Esophagus squamous epithelium (tissue), 5 donors: ENCODE results near the gene TAS1R2. TPM values are rescaled to one million over a fixed set of nuclear protein-coding genes. Genes with fewer than 3 reads are reported as not detected.

Source experiments
- DNase-seq: peaks from one replicate; lab custom pipeline; 2025; lab: John Stamatoyannopoulos, UW
- H3K27ac ChIP-seq, 4 donors: fragments of 200-600 bp; sonication (generic); one replicate each; pipeline ENCODE4 v1.5.1; 2016 to 2019; ENCODE audit warnings: mild to moderate bottlenecking in 1 of 4
- H3K27me3 ChIP-seq, 4 donors: fragments of 200-600 bp; sonication (generic); 1 replicate in 3 of 4; 2 replicates in 1 of 4; pipeline versions ENCODE4 v1.5.1 to v1.6.0; 2017 to 2021; ENCODE audit warnings: antibody characterized with exemption in 1 of 4
- H3K36me3 ChIP-seq, 3 donors: fragments of 200-600 bp; sonication (generic); one replicate each; pipeline ENCODE4 v1.5.1; 2016 to 2019
- H3K4me1 ChIP-seq, 3 donors: fragments of 200-600 bp; sonication (generic); one replicate each; pipeline ENCODE4 v1.5.1; 2017 to 2019
- H3K4me3 ChIP-seq, 4 donors: fragments of 200-600 bp; sonication (generic); 1 replicate in 3 of 4; 2 replicates in 1 of 4; pipeline ENCODE4 v1.5.1; 2016 to 2019; ENCODE audit warnings: mild to moderate bottlenecking in 2 of 4, moderate library complexity in 1 of 4
- H3K9me3 ChIP-seq, 3 donors: fragments of 200-600 bp; sonication (generic); one replicate each; pipeline ENCODE4 v1.5.1; 2016 to 2019
- CTCF ChIP-seq, 6 experiments: fragments of 450-650 bp in 4 of 6; fragments of 200-600 bp in 2 of 6; sonication (generic) in 2 of 6; IDR thresholded peaks; one replicate each; pipeline ENCODE4 v1.5.1; 2016 to 2019; ENCODE audit warnings: antibody characterized with exemption in 6 of 6, mild to moderate bottlenecking in 4 of 6, moderate library complexity in 4 of 6
- POLR2A ChIP-seq, 4 donors: fragments of 450-650 bp; IDR thresholded peaks; one replicate each; pipeline ENCODE4 v1.6.1; 2017; ENCODE audit warnings: antibody characterized with exemption in 4 of 4, mild to moderate bottlenecking in 4 of 4, moderate library complexity in 3 of 4
- WGBS, 2 donors: methylation state at CpG; one replicate each; pipeline ENCODE4 v1.1.5; 2018; 5-methylcytosine and 5-hydroxymethylcytosine counted together
- intact Hi-C: fragments of 100-400 bp; cut with DNase I; formaldehyde crosslinking; loops from one replicate; pipeline ENCODE4 v1.15.0; 2022
- total RNA-seq, 4 donors: library from RNA; depleted of rRNA; stranded (reverse); fragments of >200 nt; gene quantifications; one replicate each; pipeline ENCODE4 v1.1.0, GENCODE V29; 2016
- donor health status: DM: yes; HTN: yes; CAD: no.

The TAS1R2 gene
- total RNA-seq, 4 donors from 2014 or later = not detected

- TF ChIP-seq CTCF (IDR thresholded peaks at IDR 0.05) (no peak), POLR2A (IDR thresholded peaks at IDR 0.05) (no peak)
- Histone ChIP-seq H3K4me1 (peaks cover 0 to 4% (median 0%) of the 10 kb centered on the region in 3 donors), H3K36me3 (peaks cover 0 to 42% (median 0%) of the 10 kb centered on the region in 3 donors), H3K4me3 (no peak overlapping the region), H3K27ac (no peak overlapping the region), H3K27me3 (peaks cover 0 to 31% (median 0%) of the 10 kb centered on the region in 4 donors), H3K9me3 (no peaks in the 10 kb centered on the region)
- no peak for DNase-seq
- 57 to 68% methylated on average over 7 to 8 of the region's 9 CpGs for WGBS, 2 donors
- intact Hi-C loops = no loop called here
Measured at GRCh38 chr1:18869847-18870594, 10.6 kb upstream of the TAS1R2 start.

GRCh38 chr1:18868801-18869424 is 9.5 kb upstream of the TAS1R2 start:
- intact Hi-C loops = no loop called here
- peaks cover 0 to 31% (median 0%) of the 10 kb centered on the region in 3 donors for H3K36me3 ChIP-seq
- WGBS, 2 donors = 56 to 60% methylated on average over 3 to 8 of the region's 12 CpGs
- H3K9me3 ChIP-seq = no peaks in the 10 kb centered on the region
- H3K27me3 ChIP-seq = peaks cover 0 to 36% (median 0%) of the 10 kb centered on the region in 4 donors
- H3K4me1 ChIP-seq = no peaks in the 10 kb centered on the region
- DNase-seq = no peak
- H3K4me3 ChIP-seq = no peak overlapping the region
- H3K27ac ChIP-seq = no peak overlapping the region
- TF ChIP-seq POLR2A (IDR thresholded peaks at IDR 0.05) (no peak), CTCF (IDR thresholded peaks at IDR 0.05) (no peak)

GRCh38 chr1:18868354-18868753 is 8.9 kb upstream of the TAS1R2 start:
- H3K4me3 ChIP-seq = no peak overlapping the region
- H3K27ac ChIP-seq = no peak overlapping the region
- no peaks in the 10 kb centered on the region for H3K9me3 ChIP-seq
- no peak for DNase-seq
- intact Hi-C loops = no loop called here
- H3K4me1 ChIP-seq = no peaks in the 10 kb centered on the region
- H3K27me3 ChIP-seq = peaks cover 0 to 36% (median 0%) of the 10 kb centered on the region in 4 donors
- WGBS, 2 donors = 64 to 72% methylated on average over 3 to 5 of the region's 5 CpGs
- TF ChIP-seq POLR2A (IDR thresholded peaks at IDR 0.05) (no peak), CTCF (IDR thresholded peaks at IDR 0.05) (no peak)
- H3K36me3 ChIP-seq = peaks cover 0 to 26% (median 0%) of the 10 kb centered on the region in 3 donors

GRCh38 chr1:18866846-18867245 is 7.4 kb upstream of the TAS1R2 start:
- no peak for DNase-seq
- Histone ChIP-seq H3K9me3 (no peaks in the 10 kb centered on the region), H3K4me3 (no peak overlapping the region), H3K27me3 (peaks cover 0 to 36% (median 0%) of the 10 kb centered on the region in 4 donors), H3K36me3 (peaks cover 0 to 11% (median 0%) of the 10 kb centered on the region in 3 donors), H3K4me1 (no peaks in the 10 kb centered on the region), H3K27ac (no peak overlapping the region)
- WGBS, 2 donors = 67 to 88% methylated on average over 3 of the region's 3 CpGs
- TF ChIP-seq CTCF (IDR thresholded peaks at IDR 0.05) (no peak), POLR2A (IDR thresholded peaks at IDR 0.05) (no peak)
- intact Hi-C loops = no loop called here

GRCh38 chr1:18866314-18866713 is 6.9 kb upstream of the TAS1R2 start:
- Histone ChIP-seq H3K9me3 (no peaks in the 10 kb centered on the region), H3K36me3 (peaks cover 0 to 5% (median 0%) of the 10 kb centered on the region in 3 donors), H3K27ac (no peak overlapping the region), H3K27me3 (peaks cover 0 to 36% (median 0%) of the 10 kb centered on the region in 4 donors), H3K4me1 (no peaks in the 10 kb centered on the region), H3K4me3 (no peak overlapping the region)
- intact Hi-C loops = no loop called here
- TF ChIP-seq CTCF (IDR thresholded peaks at IDR 0.05) (no peak), POLR2A (IDR thresholded peaks at IDR 0.05) (no peak)
- WGBS, 2 donors = 77 to 82% methylated on average over 6 of the region's 6 CpGs
- no peak for DNase-seq
